Fibroblast of mammary gland (primary cell): ENCODE measurements around the gene JAKMIP1.
"Not testable (repeated sequence)": the region's sequence is repeated elsewhere in the genome, so short reads cannot be mapped to it uniquely, and the experiment has no call there.

Experiments used
- DNase-seq: peaks from one replicate; pipeline ENCODE4 v3.0.0-alpha.2; 2010; ENCODE audit warnings: low read depth
- H3K4me3 ChIP-seq: 2 replicates; pipeline ENCODE4 v1.5.1; 2011; ENCODE audit warnings: low read depth, mild to moderate bottlenecking, low read length, moderate library complexity; ENCODE audit not compliant: control insufficient read depth
- CTCF ChIP-seq: conservative IDR thresholded peaks from 2 replicates; pipeline ENCODE4 v1.5.1; 2011; ENCODE audit warnings: low read depth, low read length, inconsistent platforms; ENCODE audit not compliant: control insufficient read depth, insufficient read depth

The JAKMIP1 gene

GRCh38 chr4:6011271-6011671, 189.1 kb downstream of the JAKMIP1 start:
- no peak overlapping the region for H3K4me3 ChIP-seq
- TF ChIP-seq CTCF = no peak
- no peak for DNase-seq

- H3K4me3 ChIP-seq = no peak overlapping the region
- TF ChIP-seq CTCF = no peak
- no peak for DNase-seq
These were observed 189.6 kb downstream of the JAKMIP1 start for GRCh38 chr4:6010789-6011188.

GRCh38 chr4:6009452-6009851, 190.9 kb downstream of the JAKMIP1 start:
- no peak for DNase-seq
- TF ChIP-seq CTCF = no peak
- H3K4me3 ChIP-seq = no peak overlapping the region

- H3K4me3 ChIP-seq = no peak overlapping the region
- no peak for TF ChIP-seq CTCF
- DNase-seq = no peak
These were observed 191.5 kb downstream of the JAKMIP1 start for GRCh38 chr4:6008766-6009385.

- TF ChIP-seq CTCF = no peak
- no peak for DNase-seq
These were observed 192.2 kb downstream of the JAKMIP1 start for GRCh38 chr4:6008092-6008551.

GRCh38 chr4:6005175-6005574, 195.2 kb downstream of the JAKMIP1 start:
- DNase-seq = no peak
- H3K4me3 ChIP-seq = no peak overlapping the region
- no peak for TF ChIP-seq CTCF

More at GRCh38 chr4:6008092-6008551, 192.2 kb downstream of the JAKMIP1 start:
- no peak overlapping the region for H3K4me3 ChIP-seq

- not testable (repeated sequence) for H3K4me3 ChIP-seq, DNase-seq
These were observed 196.9 kb downstream of the JAKMIP1 start for GRCh38 chr4:6003485-6003884.
